ENCODE data around the gene FGG.
A peak's percentile ranks its signal among the peaks of the same experiment; 100 is the strongest.

Gene FGG

DNA sequence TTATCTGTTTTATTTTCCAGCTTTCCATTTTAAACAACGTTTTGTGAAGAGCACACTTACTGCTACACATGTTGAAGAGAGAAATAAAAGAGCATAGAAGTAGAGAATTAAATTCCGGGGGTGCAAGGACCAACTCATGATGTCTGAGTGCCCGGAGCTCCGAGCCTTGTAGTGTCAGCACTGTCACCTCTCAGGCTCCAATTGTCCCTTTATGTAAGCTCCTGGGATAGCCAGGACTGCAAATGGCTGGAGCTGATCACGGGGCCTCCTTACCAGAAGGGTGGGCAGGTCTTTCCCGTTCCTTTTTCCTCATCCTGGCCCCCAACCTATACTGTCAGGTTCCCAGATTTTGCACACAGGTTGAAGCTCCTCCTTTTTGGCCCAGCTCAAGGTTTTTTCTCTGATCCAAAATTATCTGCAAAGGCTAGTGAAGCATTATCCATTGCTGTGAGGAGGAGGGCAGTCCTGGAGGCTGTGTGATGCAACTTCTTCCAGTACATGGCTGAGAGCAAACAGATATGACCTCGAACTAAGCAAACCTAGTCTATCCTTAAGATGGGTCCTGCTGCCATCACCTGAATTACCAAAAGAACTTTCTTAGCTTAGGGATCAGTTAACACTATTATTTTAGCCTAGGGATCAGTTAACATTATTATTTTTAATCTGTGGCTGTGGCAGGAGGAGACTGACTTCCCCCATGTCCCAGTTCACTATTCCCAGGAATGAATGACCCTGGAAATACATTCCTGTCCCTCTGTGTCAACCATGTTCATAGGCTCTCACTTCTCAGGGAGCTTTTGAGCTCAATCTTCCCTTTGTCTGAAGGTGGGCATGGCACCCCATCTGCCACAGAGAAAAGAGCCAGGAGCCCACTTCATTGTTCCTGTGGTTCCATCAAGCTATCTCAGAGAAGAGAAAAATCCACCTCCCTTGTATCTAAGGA is at the start of gene FGG:
Gene FGG (minus strand): TSS at position 185 of the 943 bp plus-strand sequence. CDS start 47 bp downstream, at position 138.
- DNase-seq = no peak

DNA sequence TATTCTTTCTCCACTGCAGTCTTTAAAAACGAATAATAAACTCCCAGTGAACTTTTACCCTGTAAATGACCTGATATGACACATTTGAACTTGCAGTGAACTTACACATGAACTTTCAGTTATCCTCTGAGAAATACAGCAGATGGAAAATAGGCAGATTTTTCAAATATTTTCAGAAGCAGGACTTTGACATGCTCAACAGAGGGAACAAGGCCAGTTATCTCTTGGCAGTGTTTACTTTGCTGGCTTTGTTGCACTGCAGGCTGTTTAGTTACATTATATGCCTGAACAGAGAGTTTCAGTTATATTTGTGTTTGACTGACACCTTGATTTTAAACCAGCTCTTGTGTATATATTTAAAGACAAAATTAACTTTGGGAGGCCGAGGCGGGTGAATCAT is 47.6 kb upstream of the FGG start:
- no peak for DNase-seq

DNA sequence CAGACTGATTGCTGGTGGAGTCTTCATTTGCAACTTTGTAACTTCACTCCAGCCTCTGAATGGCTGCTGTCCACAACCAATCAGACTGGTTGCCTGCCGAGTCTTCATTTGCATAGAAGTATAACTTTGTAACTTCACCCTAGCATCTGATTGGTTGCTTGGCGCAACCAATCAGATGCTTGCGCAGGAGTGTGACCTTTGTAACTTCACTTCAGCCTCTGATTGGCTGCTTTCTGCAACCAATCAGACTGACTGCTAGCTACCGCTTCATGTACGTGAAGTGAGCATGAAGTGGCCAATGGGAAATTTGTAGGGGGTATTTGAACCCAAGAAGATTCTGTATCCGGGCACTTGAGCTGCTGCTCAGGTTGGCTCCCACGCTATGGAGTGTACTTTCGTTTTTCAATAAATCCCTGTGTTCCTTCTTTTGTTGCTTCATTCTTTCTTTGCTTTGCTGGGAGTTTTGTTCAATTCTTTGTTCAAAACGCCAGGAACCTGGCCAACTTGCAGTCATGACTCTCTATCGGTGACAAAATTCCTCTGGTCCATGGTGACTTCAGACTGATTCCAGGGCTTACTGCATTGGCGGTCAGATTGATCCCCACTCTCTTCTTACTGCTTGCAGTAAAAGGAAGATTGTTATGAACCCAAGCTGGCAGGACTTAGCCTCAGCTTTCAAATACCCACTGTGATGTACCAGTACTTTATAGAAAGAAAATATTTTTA is 46.4 kb upstream of the FGG start:
- DNase-seq = no peak

DNA sequence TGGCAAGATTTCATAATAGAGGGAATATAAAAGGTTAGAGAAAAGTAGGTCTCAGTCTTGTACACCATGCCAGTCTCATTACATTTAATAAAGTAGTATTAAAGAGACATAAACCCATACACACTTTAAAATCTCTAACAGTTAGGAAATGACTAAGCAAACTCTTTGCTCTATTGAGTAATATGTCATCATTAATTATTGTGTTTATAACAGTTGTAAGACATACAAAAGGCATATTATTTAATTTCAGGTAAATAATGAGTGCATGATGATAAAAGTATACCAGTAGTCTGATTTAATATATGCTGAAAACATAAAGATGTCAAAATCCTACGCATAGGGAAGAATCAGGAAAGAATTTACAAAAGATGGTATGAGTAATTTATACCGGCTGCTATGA is 31.0 kb upstream of the FGG start:
- no peak for DNase-seq

DNA sequence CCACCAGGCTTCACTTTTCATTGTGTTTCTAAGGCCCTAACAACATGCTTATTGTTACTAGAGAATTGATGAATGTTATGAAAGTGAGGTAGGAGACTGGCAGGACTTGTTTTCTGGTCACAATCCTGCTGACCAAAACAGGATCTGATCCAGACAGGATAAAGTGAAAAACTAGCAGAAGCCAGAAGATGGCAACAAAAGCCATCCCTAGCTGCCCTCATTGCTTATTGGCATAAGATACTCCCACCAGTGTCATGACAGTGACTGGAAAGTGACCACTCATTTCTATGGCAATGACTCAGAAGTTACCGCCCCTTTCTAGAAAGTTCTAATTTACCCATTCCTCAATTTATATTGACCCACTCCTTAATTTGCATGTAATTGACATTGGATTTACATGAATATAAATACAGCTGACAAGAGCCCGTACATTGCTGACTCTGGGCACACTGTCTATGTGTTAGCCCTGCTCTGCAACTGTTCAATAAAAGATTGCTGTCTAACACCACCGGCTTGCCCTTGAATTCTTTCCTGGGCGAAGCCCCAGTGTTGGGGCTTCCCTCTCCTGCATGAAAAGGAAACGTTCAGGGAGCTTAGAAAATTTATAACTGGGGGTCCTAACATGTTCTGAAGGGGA is 30.0 kb upstream of the FGG start:
- no peak for DNase-seq

DNA sequence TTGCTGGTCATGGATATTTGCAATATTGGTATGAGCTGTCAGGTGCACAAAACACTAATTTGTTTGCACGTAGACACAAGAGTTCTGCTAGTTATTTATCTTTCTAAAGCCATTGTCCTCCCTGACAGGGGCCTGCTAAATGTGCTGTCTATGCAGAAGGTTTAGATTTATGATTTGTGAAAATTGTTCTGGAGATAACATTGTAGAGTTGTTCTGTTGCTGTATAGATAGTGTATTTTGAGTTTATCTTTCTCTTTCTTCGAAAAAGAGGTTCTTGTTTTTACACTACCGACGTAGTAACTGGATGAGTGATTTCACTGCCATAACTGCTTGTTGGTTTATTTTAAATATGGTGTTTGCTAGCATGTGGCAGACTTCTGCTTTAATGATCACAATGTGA is 28.5 kb upstream of the FGG start:
- no peak for DNase-seq

DNA sequence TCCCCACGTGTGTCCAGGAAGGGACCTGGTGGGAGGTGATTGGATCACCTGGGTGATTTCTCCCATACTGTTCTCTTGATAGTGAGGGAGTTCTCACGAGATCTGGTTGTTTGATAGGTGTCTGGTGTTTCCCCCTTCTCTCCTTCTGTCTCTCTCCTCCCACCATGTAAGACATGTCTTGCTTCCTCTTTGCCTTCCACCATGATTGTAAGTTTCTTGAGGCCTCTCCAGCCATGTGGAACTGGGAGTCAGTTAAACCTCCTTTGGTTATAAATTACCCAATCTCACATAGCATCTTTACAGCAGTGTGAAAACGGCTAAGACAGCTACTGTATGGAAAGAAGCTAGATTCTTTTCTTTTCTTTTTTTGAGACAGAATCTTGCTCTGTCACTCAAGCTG is 21.6 kb upstream of the FGG start:
- DNase-seq = no peak

DNA sequence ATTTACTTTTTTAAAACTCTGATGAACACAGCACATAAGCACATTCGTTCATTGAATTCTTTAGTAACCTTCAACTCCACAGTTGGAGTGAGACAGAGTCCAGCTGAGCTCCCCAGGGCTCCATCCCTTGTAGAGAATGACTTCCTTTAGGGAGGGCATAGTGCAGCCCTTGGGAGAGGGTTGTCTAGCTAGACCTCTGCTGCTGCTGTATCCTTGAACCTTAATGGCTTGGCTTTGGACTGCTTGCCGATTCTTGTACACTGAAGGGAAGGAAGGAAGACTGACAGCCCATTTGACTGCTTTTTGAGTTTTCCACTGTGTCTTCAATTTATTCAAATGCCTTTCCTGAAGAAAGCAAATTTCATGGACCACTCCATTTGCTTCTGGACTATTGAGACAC is 19.4 kb upstream of the FGG start:
- DNase-seq = no peak

DNA sequence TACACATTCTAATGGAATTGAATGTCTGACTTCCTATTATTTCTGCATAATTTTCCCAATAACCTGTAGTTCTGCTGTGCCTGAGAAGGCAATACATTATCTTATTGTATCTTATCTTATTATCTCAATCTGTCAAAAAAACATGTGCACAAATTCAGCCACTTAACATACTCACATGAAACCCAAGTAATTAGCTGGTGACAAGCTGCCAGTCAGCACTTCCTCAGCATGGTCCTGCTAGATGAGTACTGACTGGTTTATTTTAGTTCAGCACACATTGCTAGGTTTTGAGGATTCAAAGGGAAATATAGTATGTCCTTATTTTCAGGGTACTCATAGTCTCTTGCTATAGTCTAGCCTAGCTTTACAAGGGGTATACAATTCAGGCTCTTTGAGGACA is 17.9 kb upstream of the FGG start:
- DNase-seq = no peak

DNA sequence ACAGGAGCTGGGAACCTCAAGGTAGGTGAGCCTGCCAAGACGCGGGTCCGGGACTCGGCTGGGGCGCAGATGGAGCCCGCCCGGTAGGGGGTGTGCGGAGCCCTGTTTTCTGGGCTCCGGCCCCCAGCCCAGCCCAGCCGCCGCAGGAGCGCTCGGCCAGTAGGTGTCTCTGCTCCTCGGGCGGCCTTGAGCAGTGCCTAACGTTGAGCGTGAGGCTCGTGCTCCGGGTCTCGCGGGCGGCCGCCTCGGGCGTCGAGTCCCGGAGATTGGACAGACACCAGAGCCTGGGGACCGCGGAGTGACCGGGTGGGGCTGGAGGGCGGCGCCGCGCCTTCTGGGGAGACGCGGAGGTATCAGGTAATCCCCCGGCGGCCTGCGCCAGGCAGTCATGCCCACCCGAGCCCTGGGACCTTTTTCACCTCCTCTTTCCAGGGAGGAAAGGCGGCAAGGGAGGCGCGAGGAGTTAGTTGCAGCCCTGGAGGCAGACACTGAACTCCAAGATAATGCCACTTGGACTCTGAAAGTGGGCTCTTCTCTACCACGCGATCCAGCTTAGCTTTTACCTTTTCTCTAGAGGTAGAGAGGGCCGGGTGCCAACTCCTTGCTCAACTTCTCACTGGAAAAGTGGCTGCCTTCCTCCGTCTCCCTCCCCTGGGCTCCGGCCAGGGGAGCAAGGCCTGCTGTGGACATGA is 14.5 kb upstream of the FGG start:
- peak; percentile 46 to 54 for DNase-seq

DNA sequence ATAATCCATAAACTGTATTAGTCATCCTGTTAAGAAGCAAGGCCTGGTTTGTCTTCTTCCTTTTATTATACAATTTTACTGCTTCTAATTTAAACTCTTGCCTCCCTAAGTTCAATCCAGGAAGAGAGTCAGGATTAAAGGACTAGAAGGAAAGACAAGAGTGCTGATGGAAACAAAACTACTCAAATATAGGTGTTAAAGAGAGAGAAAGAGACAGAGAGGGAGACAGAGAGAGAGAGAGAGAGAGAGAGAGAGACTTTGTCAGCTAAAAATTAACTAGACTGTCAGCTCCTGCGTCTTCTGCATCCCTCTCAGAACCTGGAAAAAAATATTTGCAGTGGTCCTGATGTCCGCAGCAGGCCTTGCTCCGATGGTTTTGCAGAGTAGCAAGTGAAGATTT is 13.5 kb upstream of the FGG start:
- DNase-seq = no peak

DNA sequence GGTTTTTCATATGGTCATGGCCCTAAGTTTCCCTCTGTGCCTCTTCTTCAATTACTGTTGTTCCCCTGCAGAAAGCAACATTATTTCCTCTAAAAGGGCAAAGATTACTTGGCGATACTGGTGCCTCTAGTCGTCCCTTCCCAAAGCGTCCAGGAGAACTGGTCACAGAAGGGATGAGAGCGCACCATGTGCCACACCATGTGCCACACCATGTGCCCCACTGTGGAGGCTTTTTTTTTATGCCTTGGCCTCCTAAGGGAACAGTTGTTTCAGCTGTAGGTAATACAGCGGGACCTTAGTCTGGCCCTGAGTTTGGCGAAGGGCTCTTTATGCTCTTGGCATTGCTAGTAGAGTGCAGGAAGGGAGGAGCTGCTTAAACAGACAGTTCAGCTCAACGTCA is 11.5 kb upstream of the FGG start:
- DNase-seq = no peak

DNA sequence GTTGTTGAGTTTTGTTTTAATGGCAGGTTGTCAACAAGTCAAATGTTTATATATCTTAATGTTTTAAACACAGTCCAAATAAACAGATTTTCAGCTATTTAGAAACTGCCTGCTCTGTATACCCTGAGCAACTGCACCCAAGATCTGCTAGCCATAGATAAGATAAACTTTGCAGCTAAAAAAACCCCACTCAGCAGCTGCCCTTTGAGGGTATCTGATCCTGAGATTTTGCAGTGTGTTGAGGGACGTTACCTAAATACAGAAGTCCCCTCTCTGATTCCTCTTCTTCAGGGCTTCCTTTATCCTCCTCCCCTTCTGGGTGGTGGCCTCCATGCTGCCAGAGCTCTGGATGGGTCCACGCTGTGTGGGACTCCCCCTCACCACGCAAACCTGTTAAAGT is 11.0 kb upstream of the FGG start:
- no peak for DNase-seq

DNA sequence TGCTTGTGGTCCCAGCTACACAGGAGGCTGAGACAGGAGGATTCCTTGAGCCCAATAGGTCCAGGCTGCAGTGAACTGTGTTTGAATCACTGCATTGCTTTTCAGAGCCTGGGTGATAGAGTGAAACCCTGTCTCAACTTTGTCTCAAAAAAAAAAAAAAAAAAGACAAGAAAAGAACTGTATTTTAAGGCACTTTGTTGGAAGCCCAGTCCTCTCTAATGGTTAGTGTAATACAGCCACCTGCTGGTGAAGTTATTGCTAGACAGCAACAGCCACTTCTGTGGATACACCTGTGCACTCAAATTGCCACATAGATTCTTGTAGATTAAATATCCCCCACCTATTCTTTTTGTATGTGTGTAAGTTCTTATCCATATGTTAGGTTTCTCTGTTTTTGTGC is 10.1 kb upstream of the FGG start:
- DNase-seq = no peak

DNA sequence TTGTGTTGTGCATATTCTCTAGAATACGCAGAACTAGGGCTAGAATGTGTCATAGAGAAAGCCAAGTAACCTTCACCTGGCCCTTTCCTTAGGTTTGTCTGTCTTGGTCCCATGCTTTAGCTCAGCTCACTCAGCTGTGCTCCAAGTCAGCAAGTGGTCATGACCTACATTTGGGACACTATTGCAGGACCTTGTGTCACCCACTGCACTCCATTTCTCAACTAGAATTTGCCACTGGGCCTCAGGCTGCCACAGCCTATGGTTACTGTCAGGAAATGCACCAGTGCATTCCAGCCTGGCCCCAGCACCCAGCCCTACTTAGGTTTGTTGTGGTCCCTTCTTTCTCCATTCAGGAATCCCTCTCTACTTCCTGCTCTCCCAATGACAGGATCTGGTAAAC is 7.7 kb upstream of the FGG start:
- no peak for DNase-seq

DNA sequence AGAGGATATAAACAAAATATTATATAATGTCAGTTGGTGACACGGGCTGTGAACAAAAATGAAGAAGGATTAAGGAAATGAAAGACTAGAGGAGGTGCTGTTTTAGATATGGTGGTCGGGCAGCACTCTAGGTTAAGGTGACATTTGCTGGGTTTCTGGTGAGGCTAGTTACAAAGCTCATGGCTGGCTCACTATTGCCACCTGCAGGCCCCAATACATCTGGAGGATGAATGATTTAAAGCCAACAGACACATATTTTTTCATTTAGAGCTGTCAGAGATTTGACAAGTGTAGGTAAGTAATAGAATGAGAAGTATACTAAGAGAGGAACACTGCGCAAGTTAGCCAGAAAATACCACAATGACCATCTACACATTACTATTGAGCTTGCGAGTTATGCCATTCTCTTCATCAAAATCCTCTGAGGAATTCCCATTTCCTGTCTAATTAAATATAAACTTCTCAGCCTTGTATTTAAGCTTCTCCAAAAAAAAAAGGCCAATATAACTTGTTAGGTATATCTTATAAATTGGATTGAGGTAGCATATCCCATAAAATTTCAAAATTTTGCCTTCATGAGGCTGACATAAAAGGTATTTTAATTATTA is 6.4 kb upstream of the FGG start:
- peak; percentile 30 to 34 for DNase-seq

DNA sequence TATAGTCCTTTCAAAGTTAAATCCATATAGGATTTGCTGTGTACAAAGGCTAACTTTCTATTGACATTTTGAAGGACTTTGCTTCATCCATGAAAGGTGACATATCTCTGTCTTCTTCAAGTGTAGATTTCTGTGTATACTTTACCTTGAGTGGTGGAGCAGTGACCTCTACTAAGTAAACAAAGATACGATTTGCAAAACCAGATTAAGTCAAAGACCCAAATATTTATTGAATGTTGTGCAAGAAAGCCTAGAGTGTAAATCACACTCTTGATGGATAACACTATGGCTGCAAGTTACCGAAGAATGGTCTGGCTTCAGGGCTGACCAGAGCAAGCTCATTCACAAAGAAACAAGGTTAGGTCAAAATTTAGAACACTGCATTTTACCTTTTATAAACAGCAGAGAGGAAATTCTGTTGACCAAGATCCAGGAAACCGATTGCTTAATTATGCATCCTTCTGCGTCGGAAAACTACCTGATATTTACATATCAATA is 5.4 kb upstream of the FGG start:
- DNase-seq = no peak

DNA sequence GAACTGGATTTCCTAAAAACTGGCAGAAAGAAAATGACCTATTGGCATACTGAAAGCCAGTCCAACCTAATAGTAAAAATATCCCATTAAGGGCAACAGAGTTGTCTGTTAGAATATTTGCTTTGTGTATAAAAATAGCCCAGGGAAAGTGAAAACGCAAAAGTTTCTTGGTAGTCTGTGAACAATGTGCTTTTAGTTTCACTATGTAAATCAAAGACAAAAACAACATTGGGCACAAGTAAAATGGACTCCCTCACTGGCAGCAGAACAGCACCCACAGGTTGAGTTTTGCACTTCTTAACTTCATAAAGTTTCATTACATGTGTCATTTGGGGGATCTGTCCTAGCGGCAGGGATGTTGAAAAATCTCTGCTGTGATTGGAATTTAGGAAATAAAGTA is 4.3 kb upstream of the FGG start:
- DNase-seq = no peak

DNA sequence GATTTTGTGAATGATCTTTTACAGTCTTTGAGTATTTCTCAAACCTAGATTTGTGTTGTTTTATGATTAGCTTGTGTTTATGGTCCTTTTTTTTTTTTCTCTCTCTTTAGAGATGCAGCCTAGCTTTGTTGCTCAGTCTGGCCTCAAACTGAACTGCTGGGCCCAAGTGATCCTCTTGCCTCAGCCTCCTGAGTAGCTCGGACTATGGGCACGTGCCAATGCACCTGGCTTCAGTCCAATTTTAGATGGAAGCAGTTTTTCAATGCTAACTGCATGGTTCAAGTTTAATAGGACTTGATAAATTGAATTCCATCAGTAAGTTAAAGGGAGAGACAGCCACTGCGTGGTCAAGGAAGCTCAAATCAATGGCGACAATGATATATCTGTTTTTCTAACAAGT is 3.8 kb upstream of the FGG start:
- no peak for DNase-seq

DNA sequence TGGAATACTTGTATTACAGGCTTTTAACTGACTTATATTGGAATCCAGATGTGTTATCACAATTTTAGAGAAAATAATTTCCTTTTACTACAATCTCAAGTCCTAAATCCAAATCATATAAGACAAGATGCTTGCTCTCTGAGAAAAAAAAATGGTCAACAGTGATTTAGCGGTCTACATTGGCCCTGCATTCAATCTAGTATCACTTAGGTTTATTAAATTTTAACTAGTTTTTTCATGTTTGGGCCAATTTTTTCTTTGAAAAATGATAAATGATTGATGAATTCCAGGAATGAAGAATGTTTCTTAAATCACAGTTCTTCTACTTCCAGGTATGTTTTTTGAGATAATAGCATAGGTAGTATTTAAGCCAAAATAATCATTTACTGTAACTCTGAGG is 2.8 kb upstream of the FGG start:
- DNase-seq = no peak

DNA sequence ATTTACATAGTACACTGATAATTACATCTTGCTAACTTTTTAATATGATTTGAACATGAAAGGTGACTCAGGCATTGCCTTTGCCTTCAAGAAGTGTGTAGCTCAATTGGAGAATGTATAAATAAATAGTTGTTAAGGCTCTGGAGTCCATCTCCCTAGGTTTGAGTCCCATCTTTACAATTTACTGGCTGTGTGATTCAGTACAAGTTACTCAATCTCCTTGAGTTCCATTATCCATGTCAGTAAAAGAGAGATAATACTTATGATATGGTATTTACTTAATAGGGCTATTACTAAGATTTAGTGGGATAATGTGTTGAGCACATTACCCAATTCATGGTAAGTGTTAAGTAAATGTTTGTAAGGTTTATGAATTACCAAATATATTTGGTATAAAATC is 1.9 kb upstream of the FGG start:
- no peak for DNase-seq

DNA sequence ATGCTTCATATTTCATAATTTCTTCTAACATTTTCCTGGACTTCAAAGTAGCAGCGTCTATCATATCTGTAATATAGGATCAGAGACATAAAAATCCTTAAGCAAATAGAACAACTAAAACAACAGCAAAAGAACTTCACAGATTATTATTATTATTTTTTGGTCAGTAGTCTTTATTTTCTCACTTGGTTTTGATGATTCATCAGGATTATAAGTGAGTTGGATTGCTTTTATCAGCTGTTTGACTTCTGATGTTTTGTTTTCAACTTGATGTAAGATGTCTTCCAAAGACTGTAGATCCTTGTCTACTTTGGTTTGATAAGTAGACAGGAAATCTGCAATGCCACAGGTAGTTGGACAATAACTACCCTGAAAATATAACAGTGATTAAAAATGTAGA is 623 bp downstream of the FGG start:
- DNase-seq = no peak

DNA sequence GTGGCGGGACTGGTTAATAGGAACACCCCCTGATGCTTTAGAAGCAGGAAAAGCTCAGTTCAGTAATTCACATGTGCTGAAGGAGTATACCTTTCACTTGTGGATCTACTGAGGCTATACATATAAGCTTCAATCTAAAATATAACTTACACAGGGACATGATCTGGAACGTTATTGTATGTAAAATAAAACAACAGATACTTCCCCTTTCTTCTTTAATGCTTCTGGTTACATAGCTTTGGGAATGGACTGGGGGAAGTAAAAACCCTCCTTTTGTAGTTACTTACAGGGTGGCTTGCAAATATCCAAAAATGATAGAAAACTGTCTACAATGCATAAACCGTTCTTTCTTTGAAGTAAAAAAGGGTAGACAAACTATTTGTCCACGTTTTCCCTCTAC is 1.9 kb downstream of the FGG start:
- DNase-seq = no peak

Data from stimulated activated CD4-positive, alpha-beta T cell treated with anti-CD3 and anti-CD28 coated beads, Interleukin-2, amount 100 ng/mL, for 48 hours (primary cell).